Loucy (cell line): ENCODE data around the gene GNB1.

Source experiments
- H2AFZ ChIP-seq: fragments of 200-600 bp; sonication (generic); 2 replicates; pipeline ENCODE4 v1.6.0; 2016; ENCODE audit warnings: antibody characterized with exemption, mild to moderate bottlenecking, low read length, moderate library complexity
- H3F3A ChIP-seq: fragments of 200-600 bp; 2 replicates; pipeline ENCODE4 v1.6.0; 2016; ENCODE audit warnings: antibody characterized with exemption, low read depth, mild to moderate bottlenecking
- H3K27me3 ChIP-seq: fragments of 200-600 bp; sonication (generic); 2 replicates; pipeline ENCODE4 v1.6.1; 2014; ENCODE audit warnings: low read length, mild to moderate bottlenecking; ENCODE audit not compliant: insufficient read depth, poor library complexity, severe bottlenecking
- H3K36me3 ChIP-seq: fragments of 200-600 bp; sonication (generic); 2 replicates; pipeline ENCODE4 v1.6.1; 2016; ENCODE audit warnings: low read length; ENCODE audit not compliant: insufficient read depth
- H3K4me1 ChIP-seq: fragments of 200-600 bp; sonication (generic); 2 replicates; pipeline ENCODE4 v1.5.1; 2014; ENCODE audit warnings: low read length, mild to moderate bottlenecking; ENCODE audit not compliant: insufficient read depth, poor library complexity, severe bottlenecking
- H3K4me2 ChIP-seq: fragments of 200-600 bp; sonication (generic); 2 replicates; pipeline ENCODE4 v1.6.0; 2014; ENCODE audit warnings: antibody characterized with exemption, low read length, low read depth, mild to moderate bottlenecking; ENCODE audit not compliant: poor library complexity, severe bottlenecking
- H3K4me3 ChIP-seq: fragments of 200-600 bp; sonication (generic); 2 replicates; pipeline ENCODE4 v1.5.1; 2014; ENCODE audit warnings: low read length, mild to moderate bottlenecking, mixed read lengths; ENCODE audit not compliant: poor library complexity, severe bottlenecking
- H3K79me2 ChIP-seq: fragments of 200-600 bp; sonication (generic); 2 replicates; pipeline ENCODE4 v1.6.1; 2014; ENCODE audit warnings: low read length; ENCODE audit not compliant: insufficient read depth
- H3K9ac ChIP-seq: fragments of 200-600 bp; sonication (generic); 2 replicates; pipeline ENCODE4 v1.6.0; 2014; ENCODE audit warnings: mild to moderate bottlenecking, low read depth, low read length, moderate library complexity; ENCODE audit not compliant: poor library complexity, severe bottlenecking
- H3K9me2 ChIP-seq: fragments of 200-600 bp; sonication (generic); replicated peaks from 2 replicates; pipeline ENCODE4 v1.6.1; 2016; ENCODE audit warnings: low read depth, low read length, mixed read lengths
- H3K9me3 ChIP-seq: fragments of 200-600 bp; sonication (generic); 2 replicates; pipeline ENCODE4 v1.6.1; 2014; ENCODE audit warnings: mild to moderate bottlenecking, antibody characterized with exemption, low read length, low read depth; ENCODE audit not compliant: insufficient read depth
- H4K20me1 ChIP-seq: fragments of 200-600 bp; sonication (generic); 2 replicates; pipeline ENCODE4 v1.6.0; 2014; ENCODE audit warnings: antibody characterized with exemption, low read length, mild to moderate bottlenecking; ENCODE audit not compliant: insufficient read depth, poor library complexity, severe bottlenecking
- EZH2phosphoT487 ChIP-seq: fragments of 200-600 bp; IDR thresholded peaks from 2 replicates; pipeline ENCODE4 v1.6.1; 2018; ENCODE audit warnings: antibody characterized with exemption, mild to moderate bottlenecking, moderate library complexity, borderline replicate concordance
- TF ChIP-seq, protein P1 (sequence below): fragments of 200-600 bp; sonication (generic); conservative IDR thresholded peaks from 2 replicates; pipeline ENCODE4 v1.5.1; 2014; ENCODE audit warnings: mild to moderate bottlenecking, antibody characterized with exemption, low read length

Gene GNB1

DNA sequence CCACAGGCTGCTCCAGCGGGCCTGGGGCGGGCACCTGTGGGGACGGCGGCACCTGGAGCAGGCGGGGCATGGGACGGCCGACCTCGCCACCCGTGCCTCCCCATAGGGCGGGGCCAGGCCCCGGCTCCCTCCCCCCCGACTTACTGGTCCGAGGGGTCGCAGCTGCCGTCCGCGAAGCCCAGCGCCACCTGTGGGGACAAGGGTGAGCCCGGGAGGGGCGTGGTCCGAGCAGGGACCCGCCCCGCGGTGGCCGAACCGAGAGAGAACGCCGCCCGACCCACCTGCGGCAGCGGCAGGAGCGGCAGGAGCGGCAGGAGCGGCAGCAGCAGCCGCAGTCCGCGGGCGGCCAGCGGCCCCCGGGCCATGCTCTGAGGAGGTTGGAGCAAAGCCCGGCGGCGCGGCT, 28.0 kb upstream of the GNB1 start, which contains the start of gene TMEM52:
Gene TMEM52 (minus strand): TSS at position 379 of the 403 bp plus-strand sequence. CDS start 14 bp downstream, at position 365.
- H4K20me1 ChIP-seq, result no peaks in the 10 kb centered on the region
- peak within 1 kb of the TSS; percentile 51 for H3K4me3 ChIP-seq
- H3K27me3 ChIP-seq, result no peaks in the 10 kb centered on the region
- H3K9me2 ChIP-seq, result no peaks in the 10 kb centered on the region
- TF ChIP-seq, protein P1, sequence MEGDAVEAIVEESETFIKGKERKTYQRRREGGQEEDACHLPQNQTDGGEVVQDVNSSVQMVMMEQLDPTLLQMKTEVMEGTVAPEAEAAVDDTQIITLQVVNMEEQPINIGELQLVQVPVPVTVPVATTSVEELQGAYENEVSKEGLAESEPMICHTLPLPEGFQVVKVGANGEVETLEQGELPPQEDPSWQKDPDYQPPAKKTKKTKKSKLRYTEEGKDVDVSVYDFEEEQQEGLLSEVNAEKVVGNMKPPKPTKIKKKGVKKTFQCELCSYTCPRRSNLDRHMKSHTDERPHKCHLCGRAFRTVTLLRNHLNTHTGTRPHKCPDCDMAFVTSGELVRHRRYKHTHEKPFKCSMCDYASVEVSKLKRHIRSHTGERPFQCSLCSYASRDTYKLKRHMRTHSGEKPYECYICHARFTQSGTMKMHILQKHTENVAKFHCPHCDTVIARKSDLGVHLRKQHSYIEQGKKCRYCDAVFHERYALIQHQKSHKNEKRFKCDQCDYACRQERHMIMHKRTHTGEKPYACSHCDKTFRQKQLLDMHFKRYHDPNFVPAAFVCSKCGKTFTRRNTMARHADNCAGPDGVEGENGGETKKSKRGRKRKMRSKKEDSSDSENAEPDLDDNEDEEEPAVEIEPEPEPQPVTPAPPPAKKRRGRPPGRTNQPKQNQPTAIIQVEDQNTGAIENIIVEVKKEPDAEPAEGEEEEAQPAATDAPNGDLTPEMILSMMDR, result no peak
- no peak for TF ChIP-seq EZH2phosphoT487
- H2AFZ ChIP-seq, result no peak within 1 kb of the TSS
- H3K79me2 ChIP-seq, result no peaks in the 10 kb centered on the region
- peak within 1 kb of the TSS; percentile 37 for H3K4me2 ChIP-seq
- H3K9me3 ChIP-seq, result no peaks in the 10 kb centered on the region
- H3F3A ChIP-seq, result no peaks in the 10 kb centered on the region
- no peak within 1 kb of the TSS for H3K9ac ChIP-seq
- H3K4me1 ChIP-seq, result no peaks in the 10 kb centered on the region
- H3K36me3 ChIP-seq, result no peaks in the 10 kb centered on the region

DNA sequence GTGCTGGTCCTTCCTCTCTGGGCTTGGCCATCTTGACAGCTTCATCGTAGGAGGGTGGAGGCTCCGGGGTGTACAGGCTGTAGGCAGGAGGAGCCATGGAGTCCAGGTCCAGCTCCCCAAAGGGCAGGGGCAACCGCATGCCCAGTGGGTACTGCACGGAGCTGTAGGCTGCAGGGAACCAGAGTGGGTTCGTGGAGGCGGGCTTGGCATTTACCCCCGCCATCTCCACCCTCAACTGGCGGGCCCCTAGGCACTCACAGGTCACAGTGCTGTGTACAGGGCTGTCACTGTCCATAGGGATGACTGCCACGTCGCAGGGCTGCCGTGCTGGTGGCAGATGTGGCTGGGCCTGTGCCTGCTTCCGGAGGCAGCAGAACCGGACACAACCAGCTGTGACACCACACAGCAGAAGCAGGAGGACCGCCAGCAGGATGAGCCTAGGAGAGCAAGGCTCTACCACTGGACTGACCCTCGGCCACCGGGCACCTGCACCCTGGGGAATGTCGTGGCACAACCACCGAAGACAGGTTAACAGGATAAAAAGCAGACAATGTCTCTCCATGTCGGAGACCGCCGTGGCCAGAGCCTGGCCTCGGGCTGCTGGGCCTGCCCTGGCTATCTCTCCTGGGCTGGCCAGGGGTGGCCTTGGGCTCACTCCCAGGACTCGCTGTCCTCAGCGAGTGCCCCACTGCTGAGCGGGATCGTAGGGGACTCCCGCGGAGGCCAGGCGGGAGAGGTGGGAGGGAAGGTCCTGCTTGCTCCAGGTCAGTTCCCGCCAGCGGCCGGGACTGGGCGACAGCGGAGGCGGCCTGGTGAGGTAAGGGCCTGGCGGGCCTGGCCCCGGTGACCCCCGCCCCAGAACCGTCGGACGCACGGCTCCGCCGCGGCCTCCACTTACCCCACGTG, 27.4 kb upstream of the GNB1 start:
- TF ChIP-seq EZH2phosphoT487, result no peak
- TF ChIP-seq, protein P1, result no peak
- H3K36me3 ChIP-seq, result no peaks in the 10 kb centered on the region
- H3K4me3 ChIP-seq, result no peak overlapping the region
- no peaks in the 10 kb centered on the region for H3K27me3 ChIP-seq
- no peak overlapping the region for H2AFZ ChIP-seq
- H3K4me1 ChIP-seq, result no peaks in the 10 kb centered on the region
- H3F3A ChIP-seq, result no peaks in the 10 kb centered on the region
- no peaks in the 10 kb centered on the region for H3K9me2 ChIP-seq
- H3K4me2 ChIP-seq, result peak overlapping the region; percentile 37
- no peaks in the 10 kb centered on the region for H3K9me3 ChIP-seq
- H4K20me1 ChIP-seq, result no peaks in the 10 kb centered on the region
- H3K9ac ChIP-seq, result no peak overlapping the region
- no peaks in the 10 kb centered on the region for H3K79me2 ChIP-seq

DNA sequence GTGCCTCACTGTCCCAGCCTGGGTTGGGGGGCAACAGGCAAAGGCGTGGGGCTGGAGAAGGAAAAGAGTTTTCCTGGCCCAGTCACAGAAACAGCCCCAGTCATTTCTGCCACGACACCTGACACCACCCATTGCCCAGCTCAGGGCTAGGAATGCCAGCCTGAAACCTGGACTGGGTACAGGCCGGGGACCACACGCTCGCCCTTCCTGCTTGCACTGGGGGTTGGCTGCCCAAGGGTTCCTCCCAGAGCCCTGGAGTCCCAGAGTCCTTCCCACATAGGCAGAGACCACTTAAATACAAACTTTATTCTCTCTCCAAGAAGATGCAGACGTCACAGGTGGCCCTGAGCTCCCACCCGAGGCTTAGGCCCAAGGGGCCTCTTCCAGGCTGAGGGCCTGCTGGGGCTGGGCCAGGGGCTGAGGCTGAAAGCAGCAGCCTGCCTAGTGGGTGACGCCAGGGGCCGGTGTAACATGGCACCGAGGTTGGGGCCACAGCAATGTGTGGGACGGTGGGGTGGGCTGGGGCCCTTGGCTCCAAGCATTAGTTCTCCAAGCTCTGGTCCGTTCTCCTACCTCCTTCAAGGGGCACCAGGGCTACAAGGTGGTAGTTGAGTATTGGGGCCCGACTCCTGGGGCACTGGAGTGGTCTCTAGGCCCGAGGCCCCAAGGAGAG, 26.6 kb upstream of the GNB1 start:
- no peaks in the 10 kb centered on the region for H3K9me3 ChIP-seq
- H2AFZ ChIP-seq, result no peak overlapping the region
- no peak for TF ChIP-seq EZH2phosphoT487
- TF ChIP-seq, protein P1, result no peak
- H4K20me1 ChIP-seq, result no peaks in the 10 kb centered on the region
- H3K4me3 ChIP-seq, result no peak overlapping the region
- no peaks in the 10 kb centered on the region for H3K4me1 ChIP-seq
- H3K4me2 ChIP-seq, result no peak overlapping the region
- H3F3A ChIP-seq, result no peaks in the 10 kb centered on the region
- H3K36me3 ChIP-seq, result no peaks in the 10 kb centered on the region
- H3K9ac ChIP-seq, result no peak overlapping the region
- H3K79me2 ChIP-seq, result no peaks in the 10 kb centered on the region
- H3K27me3 ChIP-seq, result no peaks in the 10 kb centered on the region
- H3K9me2 ChIP-seq, result no peaks in the 10 kb centered on the region
